AG10803 (cell line): ENCODE results near the gene SOCS4.

Source experiments
- DNase-seq: peaks from one replicate; pipeline ENCODE4 v3.0.0; 2010; ENCODE audit warnings: low read depth
- H3K4me3 ChIP-seq: 2 replicates; pipeline ENCODE4 v1.5.1; 2011; ENCODE audit warnings: mild to moderate bottlenecking, low read length, control low read depth
- CTCF ChIP-seq: conservative IDR thresholded peaks from 2 replicates; pipeline ENCODE4 v1.5.1; 2011; ENCODE audit warnings: mild to moderate bottlenecking, low read length, control low read depth, inconsistent platforms

Gene SOCS4

DNA sequence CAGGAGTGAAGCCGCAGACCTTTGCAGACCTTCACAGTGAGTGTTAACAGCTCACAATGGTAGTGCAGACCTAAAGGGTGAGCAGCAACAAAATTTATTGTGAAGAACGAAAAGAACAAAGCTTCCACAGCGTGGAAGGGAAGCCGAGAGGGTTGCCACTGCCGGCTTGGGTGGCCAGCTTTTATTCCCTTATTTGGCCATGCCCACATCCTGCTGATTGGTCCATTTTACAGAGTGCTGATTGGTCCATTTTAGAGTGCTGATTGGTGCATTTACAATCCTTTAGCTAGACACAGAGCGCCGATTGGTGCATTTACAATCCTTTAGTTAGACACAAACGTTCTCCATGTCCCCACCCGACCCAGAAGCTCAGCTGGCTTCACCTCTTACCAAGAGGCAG, 59.9 kb downstream of the SOCS4 start:
- TF ChIP-seq CTCF, result no peak
- DNase-seq, result no peak
- no peak overlapping the region for H3K4me3 ChIP-seq

- H3K4me3 ChIP-seq, result no peak overlapping the region
- peak; percentile 39 for DNase-seq
- no peak for TF ChIP-seq CTCF
Measured at GRCh38 chr14:55088356-55088755, 61.3 kb downstream of the SOCS4 start.

DNA sequence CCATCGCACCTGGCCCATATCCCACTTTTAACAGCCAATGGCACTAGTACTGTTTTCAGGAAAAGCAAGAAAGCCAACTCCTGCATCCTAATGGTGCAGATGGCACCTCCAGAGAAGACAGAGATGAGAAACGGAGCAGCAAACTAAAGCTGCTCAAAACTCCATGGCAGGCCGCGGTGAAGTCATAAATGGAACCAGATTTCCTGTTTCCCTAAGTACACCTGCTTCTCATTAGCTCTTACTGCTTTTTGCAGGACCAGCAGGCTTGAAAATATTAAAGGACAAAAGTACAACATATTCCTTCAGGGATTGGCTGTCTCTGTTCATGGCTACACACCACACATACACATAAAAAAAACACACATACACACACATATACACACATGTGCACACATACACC, 65.3 kb downstream of the SOCS4 start:
- peak; percentile 87 for DNase-seq
- H3K4me3 ChIP-seq, result no peak overlapping the region
- TF ChIP-seq CTCF, result no peak

DNA sequence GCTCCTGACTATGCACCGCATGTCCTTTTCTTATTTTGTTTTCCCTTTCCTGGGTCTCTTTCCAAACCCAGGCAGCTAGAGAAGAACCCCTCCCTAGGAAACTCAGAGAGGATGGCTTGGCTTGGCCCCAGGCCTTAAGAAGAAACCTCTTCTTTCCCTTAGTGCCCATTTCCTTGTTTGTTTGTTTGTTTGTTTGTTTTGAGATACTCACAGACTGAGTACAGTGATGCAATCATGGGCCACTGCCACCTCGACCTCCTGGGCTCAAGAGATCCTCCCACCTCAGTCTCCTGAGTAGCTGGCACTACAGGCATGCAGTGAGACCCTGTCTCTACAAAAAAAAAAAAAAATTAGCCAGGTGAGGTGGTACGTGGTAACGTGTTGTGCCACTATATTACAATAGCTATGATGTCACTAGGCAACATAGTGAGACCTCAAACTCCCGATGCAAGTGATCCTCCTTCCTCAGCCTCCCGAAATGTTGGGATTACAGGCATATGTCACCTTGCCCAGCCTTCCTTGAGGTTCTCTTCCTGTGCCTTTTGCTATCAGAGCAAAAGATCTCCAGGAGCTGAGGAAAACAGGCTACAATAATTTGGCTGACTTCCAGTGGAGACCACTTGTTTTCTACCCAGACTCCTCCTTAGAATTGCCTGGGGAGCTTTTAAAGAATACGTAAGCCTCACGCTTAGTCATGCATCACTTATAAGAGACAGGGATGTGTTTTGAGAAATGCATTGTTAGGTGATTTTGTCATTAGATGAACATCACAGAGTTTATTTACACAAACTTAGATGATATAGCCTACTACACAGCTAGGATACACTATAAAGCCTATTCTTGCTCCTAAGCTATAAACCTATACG, 67.5 kb downstream of the SOCS4 start:
- no peak for DNase-seq
- H3K4me3 ChIP-seq, result no peak overlapping the region
- TF ChIP-seq CTCF, result no peak

GRCh38 chr14:55097881-55098560, 71.0 kb downstream of the SOCS4 start:
- DNase-seq, result no peak
- no peak overlapping the region for H3K4me3 ChIP-seq
- TF ChIP-seq CTCF, result no peak

DNA sequence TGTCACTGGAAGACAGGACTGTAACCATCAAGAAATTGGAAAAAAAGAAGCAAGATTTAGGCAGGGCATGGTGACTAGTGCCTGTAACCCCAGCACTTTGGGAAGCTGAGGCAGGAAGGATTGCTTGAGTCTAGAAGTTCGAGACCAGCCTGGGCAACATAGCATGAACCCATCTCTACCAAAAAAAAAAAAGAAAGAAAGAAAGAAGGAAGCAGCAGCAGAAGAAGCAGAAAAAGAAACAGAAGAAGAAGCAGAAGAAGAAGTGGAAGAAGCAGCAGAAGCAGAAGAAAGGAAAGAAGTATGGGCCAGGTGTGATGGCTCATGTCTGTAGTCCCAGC, 71.5 kb downstream of the SOCS4 start:
- no peak for DNase-seq
- TF ChIP-seq CTCF, result no peak
- no peak overlapping the region for H3K4me3 ChIP-seq
